HG03575 (cell line): Measurements from ENCODE around the gene FAM20C.
"Not testable (repeated sequence)": the region's sequence is repeated elsewhere in the genome, so short reads cannot be mapped to it uniquely, and the experiment has no call there.

ENCODE experiments used
- ATAC-seq: cut with Tn5 transposase; IDR thresholded peaks from one replicate; pipeline ENCODE4 v1.9.1; 2021; ENCODE audit not compliant: unreplicated experiment, insufficient number of reproducible peaks, low FRiP score; ENCODE audit errors: extremely low read depth

Gene FAM20C

DNA sequence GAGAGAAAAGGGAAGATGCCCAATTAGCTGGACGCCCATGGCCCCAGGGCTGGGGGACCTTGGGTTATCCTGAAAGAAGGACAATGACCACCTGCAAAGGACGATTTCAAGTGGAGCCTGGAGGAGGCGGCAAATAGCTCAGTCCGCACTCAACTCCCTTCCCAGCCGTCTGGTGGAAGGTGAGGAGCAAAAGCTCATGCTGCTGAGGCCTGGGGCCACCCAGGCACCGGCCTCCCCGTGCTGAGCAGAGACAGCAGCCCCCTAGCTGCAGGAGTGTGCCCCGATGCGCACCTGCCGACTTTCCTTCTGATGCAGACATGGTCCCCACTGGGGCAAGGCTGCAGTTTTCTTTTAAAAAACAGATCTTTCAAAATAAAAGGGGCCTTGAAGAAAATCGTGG, 7.9 kb downstream of the FAM20C start:
- no peak for ATAC-seq

- no peak for ATAC-seq
Measured at GRCh38 chr7:200704-201103, 8.3 kb downstream of the FAM20C start.

DNA sequence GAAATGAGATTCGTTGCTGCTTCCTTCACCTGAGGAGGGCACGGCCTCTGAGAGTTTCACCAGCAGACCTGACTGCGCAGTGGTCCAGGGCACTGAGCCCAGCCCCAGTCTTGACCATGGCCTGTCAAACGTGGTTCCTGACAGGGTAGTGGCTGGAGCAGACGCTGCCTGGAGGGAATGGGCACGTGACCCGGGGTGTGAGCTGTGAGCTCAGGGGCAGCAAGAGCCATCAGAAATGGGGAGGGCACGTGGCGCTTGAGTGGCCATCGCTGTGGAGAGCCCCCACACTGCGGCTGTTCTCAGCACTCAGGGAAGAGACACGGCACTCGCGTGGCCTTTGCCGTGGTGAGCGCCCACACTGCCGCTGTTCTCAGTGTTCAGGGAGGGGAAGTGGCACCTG, 12.0 kb downstream of the FAM20C start:
- no peak for ATAC-seq

GRCh38 chr7:205115-206010, 13.0 kb downstream of the FAM20C start:
- no peak for ATAC-seq

- not testable (repeated sequence) for ATAC-seq
Measured at GRCh38 chr7:206351-206750, 14.0 kb downstream of the FAM20C start.

GRCh38 chr7:207418-208129, 15.2 kb downstream of the FAM20C start:
- no peak for ATAC-seq

DNA sequence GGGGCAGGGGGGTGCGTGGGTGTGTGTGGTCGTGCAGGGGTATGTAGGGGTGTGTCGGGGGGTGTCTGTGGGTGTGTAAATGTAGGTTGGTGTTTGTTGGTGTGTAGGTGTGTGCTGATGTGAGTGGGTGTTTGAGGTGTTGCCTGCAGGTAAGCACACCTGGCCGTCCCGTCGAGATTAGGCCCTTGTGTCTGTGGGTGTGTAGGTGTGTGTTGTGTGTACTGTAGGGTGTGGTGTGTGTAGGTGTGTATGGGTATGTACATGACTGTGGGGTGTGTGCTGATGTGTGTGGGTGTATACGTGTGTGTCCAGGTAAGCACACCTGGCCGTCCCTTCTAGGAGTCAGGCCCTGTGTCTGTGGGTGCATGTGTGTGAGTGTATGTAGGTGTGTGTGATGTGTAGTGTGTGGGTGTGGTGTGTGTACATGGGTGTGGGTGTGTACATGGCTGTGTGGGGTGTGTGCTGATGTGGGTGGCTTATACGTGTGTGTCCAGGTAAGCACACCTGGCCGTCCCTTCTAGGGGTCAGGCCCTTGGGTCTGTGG, 15.8 kb downstream of the FAM20C start:
- ATAC-seq = no peak

DNA sequence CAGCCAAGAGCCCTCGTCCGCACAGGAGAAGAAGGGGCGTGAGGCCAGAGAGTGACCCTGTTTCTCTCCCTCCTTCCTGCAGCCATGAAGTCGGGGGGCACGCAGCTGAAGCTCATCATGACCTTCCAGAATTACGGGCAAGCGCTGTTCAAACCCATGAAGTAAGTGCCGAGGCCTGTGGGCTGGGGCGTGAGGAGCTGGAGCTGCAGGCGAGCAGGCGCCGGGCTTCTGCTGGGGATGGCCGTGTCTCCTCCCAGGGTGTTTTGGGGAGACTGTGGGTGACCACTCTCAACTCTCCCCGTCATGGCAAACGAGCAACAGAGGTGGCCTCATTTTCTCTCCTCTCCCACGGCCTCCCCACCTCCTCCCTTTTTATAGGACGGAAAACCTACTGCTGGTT, 16.4 kb downstream of the FAM20C start:
- ATAC-seq = no peak

DNA sequence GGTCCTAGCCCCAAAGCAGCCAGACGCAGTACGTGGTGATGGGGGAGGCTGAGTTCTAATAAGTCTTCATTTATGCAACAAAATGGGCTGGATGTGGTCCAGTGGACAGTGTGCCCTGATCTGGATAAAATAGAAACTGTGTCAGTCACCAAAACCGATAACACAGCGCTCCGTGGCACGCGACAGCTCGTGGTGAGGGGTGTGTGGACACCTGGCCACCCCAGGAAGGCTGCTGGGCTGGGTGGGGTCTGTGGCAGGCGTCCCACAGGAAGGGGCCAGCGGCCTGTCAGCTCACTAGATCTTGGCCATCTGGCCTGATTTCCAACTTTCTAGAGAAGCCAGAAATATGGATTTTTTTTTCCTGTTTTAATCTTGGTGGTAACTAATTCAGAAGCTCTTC, 17.0 kb downstream of the FAM20C start:
- no peak for ATAC-seq

- no peak for ATAC-seq
Measured at GRCh38 chr7:209906-210305, 17.5 kb downstream of the FAM20C start.

DNA sequence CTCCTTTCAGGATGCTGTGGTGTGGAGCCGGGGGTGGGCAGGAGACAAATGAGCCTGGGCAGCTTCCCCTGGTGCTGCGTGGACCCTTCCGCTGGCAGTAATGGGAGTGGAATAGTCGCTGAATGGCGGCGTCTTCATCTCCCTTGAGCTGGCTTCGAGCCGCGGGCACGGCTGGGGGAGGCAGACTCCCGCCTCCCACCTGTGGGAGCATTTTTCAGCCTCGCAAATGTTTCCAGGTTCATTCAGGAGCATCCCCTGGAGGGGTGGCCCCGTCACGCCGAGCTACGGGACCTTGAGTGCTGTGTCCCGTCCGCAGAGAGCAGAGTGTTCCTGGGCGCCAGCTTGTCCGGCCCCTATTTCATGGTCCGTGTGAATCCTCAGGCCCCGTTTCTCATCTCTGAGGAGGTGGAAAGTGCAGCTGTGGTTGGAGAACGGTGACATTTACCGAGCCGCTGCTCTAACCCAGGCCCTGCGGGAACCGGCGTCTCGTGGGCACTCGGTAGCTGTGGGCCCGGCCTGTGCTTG, 18.1 kb downstream of the FAM20C start:
- no peak for ATAC-seq

DNA sequence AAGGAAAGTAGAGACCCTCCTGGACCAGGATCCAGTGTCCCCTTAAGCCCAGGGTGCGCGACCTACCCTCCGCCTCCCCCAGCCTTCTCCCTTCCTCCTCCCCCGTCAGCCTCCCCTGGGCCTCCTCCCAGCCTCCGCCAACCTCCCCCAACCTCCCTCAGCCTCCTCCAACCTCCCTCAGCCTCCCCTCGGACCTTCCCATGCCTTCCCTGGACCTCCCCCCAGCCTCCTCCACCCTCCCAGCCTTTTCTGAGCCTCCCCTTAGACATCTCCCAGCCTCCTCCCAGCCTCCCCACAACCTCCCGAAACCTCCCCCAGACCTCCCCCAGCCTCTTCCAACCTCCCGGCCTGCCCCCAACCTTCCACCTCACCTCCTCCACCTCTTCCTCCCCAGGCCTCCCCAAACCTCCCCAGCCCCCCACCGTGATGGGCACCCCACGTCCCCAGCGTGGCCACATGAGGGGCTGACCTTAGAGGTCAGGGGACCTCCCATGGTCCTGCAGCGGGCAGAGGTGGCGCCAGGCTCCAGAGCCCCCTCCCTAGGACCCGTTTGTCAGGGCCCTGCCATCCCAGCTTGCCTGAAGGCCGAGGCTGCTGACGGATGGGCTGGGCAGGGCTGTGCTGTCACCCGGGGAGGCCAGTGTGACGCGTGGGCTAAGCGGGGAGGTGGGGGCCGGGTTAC, 18.8 kb downstream of the FAM20C start:
- no peak for ATAC-seq

GRCh38 chr7:211715-212058, 19.3 kb downstream of the FAM20C start:
- no peak for ATAC-seq

DNA sequence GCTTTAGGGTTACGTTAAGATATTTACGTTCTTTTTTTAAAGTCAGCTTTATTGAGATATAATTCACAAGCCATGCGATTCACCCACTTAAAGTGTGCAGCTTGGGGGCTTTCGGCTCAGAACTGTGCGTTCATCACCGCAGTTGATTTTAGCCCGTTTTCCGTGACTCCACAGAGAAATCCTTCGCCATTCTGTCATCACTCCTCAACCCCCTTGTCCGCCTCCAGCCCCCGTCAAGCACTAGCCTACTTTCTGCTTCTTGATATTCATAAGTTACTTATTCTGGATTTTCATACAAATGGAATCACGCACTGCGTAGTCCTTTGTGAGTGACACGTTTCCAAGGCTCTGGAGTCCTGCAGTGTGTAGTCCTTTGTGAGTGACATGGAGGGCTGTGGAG, 20.4 kb downstream of the FAM20C start:
- ATAC-seq = no peak

- ATAC-seq = no peak
Measured at GRCh38 chr7:213324-213993, 21.1 kb downstream of the FAM20C start.

DNA sequence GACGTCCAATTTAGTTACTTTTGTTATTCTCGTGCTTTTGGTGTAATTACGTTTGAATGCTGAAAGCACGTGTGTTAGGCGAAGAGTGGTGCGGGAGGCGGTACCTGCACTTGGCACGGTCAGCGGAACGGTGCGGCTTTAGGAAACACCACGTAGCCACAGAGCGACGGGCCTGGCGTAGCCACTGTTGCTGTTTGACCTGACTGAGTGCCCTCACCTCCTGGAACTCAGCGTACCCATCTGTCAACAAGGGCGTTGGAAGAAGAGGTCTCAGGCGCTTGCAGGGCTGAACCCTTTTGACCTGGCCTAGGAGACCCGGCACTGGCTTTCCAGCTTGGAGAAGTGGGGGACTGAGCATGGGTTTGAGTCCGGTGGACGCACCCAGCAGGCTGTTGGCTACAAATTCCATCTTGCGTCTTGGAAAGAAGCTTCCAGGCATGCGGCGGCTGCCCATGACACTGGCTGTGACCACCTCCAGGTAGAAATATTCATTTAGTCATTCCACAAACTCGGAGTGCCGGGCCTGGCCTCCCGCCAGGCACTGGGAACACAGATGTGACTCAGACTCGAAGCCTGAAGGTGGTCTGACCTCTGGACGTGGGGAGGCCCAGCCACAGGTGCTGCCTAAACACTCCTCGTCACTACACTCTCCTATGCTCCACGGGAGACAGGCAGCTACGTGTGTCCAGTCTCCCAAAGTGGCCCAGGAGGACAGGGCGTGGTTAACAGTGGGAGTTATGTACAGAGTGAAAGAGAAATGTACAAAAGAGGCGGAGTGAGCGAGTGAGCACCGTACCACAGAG, 22.2 kb downstream of the FAM20C start:
- no peak for ATAC-seq

- ATAC-seq = no peak
Measured at GRCh38 chr7:216360-217300, 24.3 kb downstream of the FAM20C start.
